HepG2 (cell line): ENCODE measurements around the gene LPO. TPM values are rescaled to one million over a fixed set of nuclear protein-coding genes. Genes with fewer than 3 reads are reported as not detected.

Experiments
- ATAD3A ChIP-seq: sonication (generic); formaldehyde crosslinking; IDR thresholded peaks from 2 replicates; pipeline ENCODE4 v1.4.0; 2020; ENCODE audit warnings: missing genetic modification reagents
- CTCF ChIP-seq: sonication (generic); formaldehyde crosslinking; IDR thresholded peaks from 2 replicates; pipeline ENCODE4 v1.5.0; 2020; ENCODE audit warnings: mild to moderate bottlenecking, missing genetic modification reagents, moderate library complexity
- IRF1 ChIP-seq: sonication (generic); formaldehyde crosslinking; IDR thresholded peaks from 2 replicates; pipeline ENCODE4 v1.4.0; 2020; ENCODE audit warnings: low read depth, mild to moderate bottlenecking, missing genetic modification reagents
- IRF2 ChIP-seq: IDR thresholded peaks from 2 replicates; pipeline ENCODE4 v1.6.1; 2018; ENCODE audit warnings: missing genetic modification reagents, missing compliant biosample characterization
- NFYC ChIP-seq: IDR thresholded peaks from 2 replicates; pipeline ENCODE4 v1.6.1; 2016; ENCODE audit warnings: missing genetic modification reagents, missing compliant biosample characterization
- POGK ChIP-seq: sonication (generic); formaldehyde crosslinking; conservative IDR thresholded peaks from 2 replicates; pipeline ENCODE4 v1.8.0; 2022; ENCODE audit warnings: mild to moderate bottlenecking, moderate library complexity, missing genetic modification reagents
- RARA ChIP-seq: IDR thresholded peaks from 2 replicates; pipeline ENCODE4 v1.6.1; 2016; ENCODE audit warnings: missing genetic modification reagents, missing compliant biosample characterization
- SNAI1 ChIP-seq: sonication (generic); formaldehyde crosslinking; IDR thresholded peaks from 2 replicates; pipeline ENCODE4 v1.5.0; 2020; ENCODE audit warnings: mild to moderate bottlenecking, missing genetic modification reagents, borderline replicate concordance
- SOX6 ChIP-seq, 2 experiments: fragments of 450-650 bp in 1 of 2; sonication (generic) in 1 of 2; formaldehyde crosslinking in 1 of 2; IDR thresholded peaks; 2 replicates each; pipeline versions ENCODE4 v1.4.0 to v1.6.1; 2017 to 2020; ENCODE audit warnings: antibody characterized with exemption in 1 of 2, mild to moderate bottlenecking in 1 of 2, missing genetic modification reagents in 1 of 2
- STAG1 ChIP-seq: sonication (generic); formaldehyde crosslinking; IDR thresholded peaks from 2 replicates; pipeline ENCODE4 v1.4.0; 2020; ENCODE audit warnings: missing genetic modification reagents
- TEF ChIP-seq: sonication (generic); formaldehyde crosslinking; IDR thresholded peaks from 2 replicates; pipeline ENCODE4 v1.5.0; 2020; ENCODE audit warnings: missing genetic modification reagents
- THAP11 ChIP-seq: IDR thresholded peaks from 2 replicates; pipeline ENCODE4 v1.6.1; 2016; ENCODE audit warnings: missing biosample characterization, missing genetic modification reagents
- ZFP91 ChIP-seq: sonication (generic); formaldehyde crosslinking; IDR thresholded peaks from 2 replicates; pipeline ENCODE4 v1.9.0; 2022; ENCODE audit warnings: missing genetic modification reagents, mild to moderate bottlenecking, borderline replicate concordance
- ZNF383 ChIP-seq: sonication (generic); formaldehyde crosslinking; IDR thresholded peaks from 2 replicates; pipeline ENCODE4 v1.4.0; 2020; ENCODE audit warnings: missing genetic modification reagents, mild to moderate bottlenecking, borderline replicate concordance
- ZNF432 ChIP-seq: sonication (generic); formaldehyde crosslinking; IDR thresholded peaks from 2 replicates; pipeline ENCODE4 v1.5.0; 2020; ENCODE audit warnings: missing genetic modification reagents, mild to moderate bottlenecking, borderline replicate concordance
- ZNF609 ChIP-seq: sonication (generic); formaldehyde crosslinking; IDR thresholded peaks from 2 replicates; pipeline ENCODE4 v1.4.0; 2020; ENCODE audit warnings: mild to moderate bottlenecking, missing genetic modification reagents, borderline replicate concordance
- polyA plus RNA-seq, 8 experiments: library from polyadenylated mRNA; depleted of rRNA in 3 of 8; stranded (reverse) in 7 of 8; unstranded in 1 of 8; fragments of >200 nt; fragmentation: Illumina TruSeq in 4 of 8; extraction: Trizol in 4 of 8; gene quantifications; 2 replicates each; pipeline versions ENCODE4 v1.2.1 to v1.2.3, GENCODE V29; 2011 to 2016; ENCODE audit warnings: low read depth in 4 of 8, missing spikeins in 1 of 8, mixed read lengths in 1 of 8; ENCODE audit not compliant: insufficient read depth in 1 of 8
- total RNA-seq, 5 experiments: library from RNA; depleted of rRNA; stranded (reverse); fragments of >200 nt; fragmentation: Illumina TruSeq; extraction: Trizol; gene quantifications; 2 replicates each; pipeline ENCODE4 v1.2.3, GENCODE V29; 2016; ENCODE audit warnings: low read depth in 1 of 5

LPO gene
- total and polyA plus RNA-seq, 2 of the 13 experiments (the other 11 are each of a cell fraction or from before 2014, with no cell fraction given), result not detected

GRCh38 chr17:58317421-58318064, 79.2 kb downstream of the LPO start (continued):
- TF ChIP-seq CTCF (CRISPR knock-in tag), result peak; percentile 99
- 0 out of 2 replicates have a peak, but pooled peaks have one; percentile 23 for TF ChIP-seq ZFP91 (CRISPR knock-in tag)
- no peak for TF ChIP-seq ZNF609 (CRISPR knock-in tag)
- no peak for TF ChIP-seq IRF1 (CRISPR knock-in tag)
- TF ChIP-seq POGK (CRISPR knock-in tag), result no peak
- no peak for TF ChIP-seq SNAI1 (CRISPR knock-in tag)
- TF ChIP-seq RARA (CRISPR knock-in tag), result peak; percentile 24; the same call in 1 of the 2 replicates
- TF ChIP-seq IRF2 (CRISPR knock-in tag), result 0 out of 2 replicates have a peak, but pooled peaks have one; percentile 39
- TF ChIP-seq SOX6 (IDR thresholded peaks at IDR 0.05), result no peak
- peak; percentile 46; the same call in 1 of the 2 replicates for TF ChIP-seq SOX6 (CRISPR knock-in tag; IDR thresholded peaks at IDR 0.05)
- no peak for TF ChIP-seq NFYC (CRISPR knock-in tag)
- no peak for TF ChIP-seq TEF (CRISPR knock-in tag)
- 0 out of 2 replicates have a peak, but pooled peaks have one; percentile 17 for TF ChIP-seq THAP11
- no peak for TF ChIP-seq ATAD3A (CRISPR knock-in tag)
- no peak for TF ChIP-seq ZNF432 (CRISPR knock-in tag)
- no peak for TF ChIP-seq ZNF383
- peak; percentile 99 for TF ChIP-seq STAG1
